ENCODE results near the gene TMEM270.

TMEM270 gene

DNA sequence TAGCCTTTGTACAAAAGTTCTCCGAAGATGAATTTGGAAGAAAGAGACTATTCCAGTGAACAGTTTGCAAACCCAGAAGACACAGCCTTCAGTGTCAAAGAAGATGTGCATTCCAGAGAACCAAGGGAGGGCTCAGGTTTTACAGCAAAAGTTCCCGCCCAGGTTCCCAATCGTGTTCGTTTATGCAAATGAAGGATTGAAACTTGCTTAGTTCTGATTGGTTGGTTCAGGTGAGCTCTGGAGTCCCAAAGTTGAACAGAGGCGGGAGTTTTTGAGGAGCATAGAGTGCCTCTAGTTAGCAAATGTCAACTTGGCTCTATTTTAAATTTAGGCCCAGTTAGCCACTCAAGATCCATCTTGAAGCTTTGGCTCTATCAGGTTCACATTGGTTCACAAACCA is 51.3 kb downstream of the TMEM270 start:
- H3K9me3 ChIP-seq, result no peaks in the 10 kb centered on the region
- no peak overlapping the region for H3K27ac ChIP-seq
- intact Hi-C loops (cut with DNase I; ENCODE audit: low total_unique reads), result loop anchor here (10.0 kb wide), 1 partner anchor 63 kb away; no protein-coding TSS in a partner anchor
- H3K4me3 ChIP-seq, result no peak overlapping the region
- no peaks in the 10 kb centered on the region for H3K36me3 ChIP-seq
- H3K4me1 ChIP-seq, result peaks cover 0 to 25% (median 8%) of the 10 kb centered on the region in 4 donors
- no peak for DNase-seq
- no peaks in the 10 kb centered on the region for H3K27me3 ChIP-seq
- TF ChIP-seq, protein P1, sequence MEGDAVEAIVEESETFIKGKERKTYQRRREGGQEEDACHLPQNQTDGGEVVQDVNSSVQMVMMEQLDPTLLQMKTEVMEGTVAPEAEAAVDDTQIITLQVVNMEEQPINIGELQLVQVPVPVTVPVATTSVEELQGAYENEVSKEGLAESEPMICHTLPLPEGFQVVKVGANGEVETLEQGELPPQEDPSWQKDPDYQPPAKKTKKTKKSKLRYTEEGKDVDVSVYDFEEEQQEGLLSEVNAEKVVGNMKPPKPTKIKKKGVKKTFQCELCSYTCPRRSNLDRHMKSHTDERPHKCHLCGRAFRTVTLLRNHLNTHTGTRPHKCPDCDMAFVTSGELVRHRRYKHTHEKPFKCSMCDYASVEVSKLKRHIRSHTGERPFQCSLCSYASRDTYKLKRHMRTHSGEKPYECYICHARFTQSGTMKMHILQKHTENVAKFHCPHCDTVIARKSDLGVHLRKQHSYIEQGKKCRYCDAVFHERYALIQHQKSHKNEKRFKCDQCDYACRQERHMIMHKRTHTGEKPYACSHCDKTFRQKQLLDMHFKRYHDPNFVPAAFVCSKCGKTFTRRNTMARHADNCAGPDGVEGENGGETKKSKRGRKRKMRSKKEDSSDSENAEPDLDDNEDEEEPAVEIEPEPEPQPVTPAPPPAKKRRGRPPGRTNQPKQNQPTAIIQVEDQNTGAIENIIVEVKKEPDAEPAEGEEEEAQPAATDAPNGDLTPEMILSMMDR (IDR thresholded peaks at IDR 0.05), result no peak
